ENCODE measurements around the gene PNKD. TPM values are rescaled to one million over a fixed set of nuclear protein-coding genes. Genes with fewer than 3 reads are reported as not detected.

Gene PNKD
- total RNA-seq, 1 experiment from 2014 or later, result 58.1 TPM

DNA sequence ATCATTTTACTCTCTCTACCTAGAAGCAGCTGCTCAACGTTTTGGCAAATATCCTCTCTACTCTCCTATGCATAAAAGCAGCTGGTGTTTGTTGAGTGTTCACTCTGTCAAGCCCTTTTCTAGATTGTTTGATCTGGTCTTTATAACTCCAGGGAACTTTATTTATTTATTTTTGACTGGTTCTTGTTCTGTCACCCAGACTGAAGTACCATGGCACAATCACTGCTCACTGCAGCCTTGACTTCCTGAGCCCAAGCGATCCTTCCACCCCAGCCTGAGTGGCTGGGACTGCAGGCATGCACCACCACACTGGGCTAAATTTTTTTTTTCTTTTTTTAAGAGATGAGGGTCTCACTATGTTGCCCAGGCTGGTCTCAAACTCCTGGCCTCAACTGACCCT, 99.0 kb downstream of the PNKD start:
- H2AFZ ChIP-seq (ENCODE audit: low read depth, low read length, poor library complexity, severe bottlenecking), result no peak overlapping the region
- no peak overlapping the region for H3K4me3 ChIP-seq (replicated peaks in 1 of 2; ENCODE audit: low read depth in 1 of 2, low read length in 2 of 2)
- no peak for TF ChIP-seq ZFX (IDR thresholded peaks at IDR 0.05)
- no peaks in the 10 kb centered on the region for H3K79me2 ChIP-seq (ENCODE audit: insufficient read depth, low read length)
- ChIA-PET RAD21 (ENCODE audit: low non-redundant PET in 1 of 2, low total read pairs in 2 of 2, uncharacterized antibody in 2 of 2, unreplicated experiment in 2 of 2) (no interaction called here), POLR2A (no interaction called here), CTCF (no interaction called here)
- ATAC-seq (no peak), DNase-seq (ENCODE audit: low read depth, low spot score) (no peak)
- peaks cover 0 to 15% of the 10 kb centered on the region in 2 experiments; a peak in 2 of 4 replicates for H3K4me1 ChIP-seq (ENCODE audit: control insufficient read depth in 1 of 2, insufficient read depth in 2 of 2, low read length in 2 of 2)
- H3K4me2 ChIP-seq (ENCODE audit: low read length), result no peak overlapping the region
- no peaks in the 10 kb centered on the region for H3K27me3 ChIP-seq (ENCODE audit: insufficient read depth, low read length)
- no peaks in the 10 kb centered on the region for H3K36me3 ChIP-seq (ENCODE audit: control insufficient read depth in 1 of 2, insufficient read depth in 2 of 2, low read length in 2 of 2)
- 0 out of 4 replicates have a peak, but pooled peaks cover 0 to 8% of the 10 kb centered on the region in 2 experiments for H3K9me3 ChIP-seq (ENCODE audit: control insufficient read depth in 1 of 2, insufficient read depth in 1 of 2, low read depth in 1 of 2, low read length in 2 of 2)
- intact Hi-C loops (cut with micrococcal nuclease), result no loop called here
- no peak overlapping the region for H3K27ac ChIP-seq (ENCODE audit: low read depth, low read length)
- H3K9ac ChIP-seq (ENCODE audit: low read length), result no peak overlapping the region
- no peaks in the 10 kb centered on the region for H4K20me1 ChIP-seq (ENCODE audit: insufficient read depth)
- no TSS peak for BruUV-seq (replicated peaks)
- no peaks in the 10 kb centered on the region for H3K9me2 ChIP-seq (ENCODE audit: insufficient read depth)

DNA sequence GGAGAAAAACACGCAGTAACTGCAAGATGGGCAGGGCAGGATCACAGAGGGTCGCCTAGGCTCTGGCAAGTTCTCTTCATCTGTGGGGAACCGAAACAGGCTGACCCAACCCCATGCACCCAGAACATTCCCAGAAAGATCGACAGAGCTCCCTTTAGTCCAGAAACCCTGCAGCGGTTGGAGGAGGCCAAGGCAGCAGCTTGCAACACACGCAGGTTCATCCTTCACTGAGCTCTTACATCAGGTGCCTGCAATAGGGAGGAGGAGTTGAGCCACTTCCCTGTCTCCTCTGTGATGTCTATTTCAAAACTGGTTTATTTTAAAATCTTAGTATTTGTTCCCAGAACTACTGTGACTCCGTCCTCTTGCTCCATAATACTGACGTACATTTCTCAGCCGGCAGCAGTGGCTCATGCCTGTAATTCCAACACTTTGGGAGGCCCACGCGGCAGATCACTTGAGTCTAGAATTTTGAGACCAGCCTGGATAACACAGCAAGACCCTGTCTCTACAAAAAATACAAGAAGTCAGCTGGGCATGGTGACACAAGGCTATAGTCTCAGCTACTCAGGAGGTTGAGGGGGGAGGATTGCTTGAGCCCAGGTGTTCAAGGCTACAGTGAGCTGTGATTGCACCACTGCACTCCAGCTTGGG, 100.2 kb downstream of the PNKD start:
- ChIA-PET CTCF (no interaction called here), RAD21 (ENCODE audit: low non-redundant PET in 1 of 2, low total read pairs in 2 of 2, uncharacterized antibody in 2 of 2, unreplicated experiment in 2 of 2) (no interaction called here), POLR2A (no interaction called here)
- Histone ChIP-seq H3K9ac (ENCODE audit: low read length) (no peak overlapping the region), H3K4me1 (ENCODE audit: control insufficient read depth in 1 of 2, insufficient read depth in 2 of 2, low read length in 2 of 2) (peaks cover 0 to 15% of the 10 kb centered on the region in 2 experiments; a peak in 2 of 4 replicates), H3K9me3 (ENCODE audit: control insufficient read depth in 1 of 2, insufficient read depth in 1 of 2, low read depth in 1 of 2, low read length in 2 of 2) (0 out of 4 replicates have a peak, but pooled peaks cover 0 to 8% of the 10 kb centered on the region in 2 experiments), H3K4me3 (replicated peaks in 1 of 2; ENCODE audit: low read depth in 1 of 2, low read length in 2 of 2) (no peak overlapping the region), H3K36me3 (ENCODE audit: control insufficient read depth in 1 of 2, insufficient read depth in 2 of 2, low read length in 2 of 2) (no peaks in the 10 kb centered on the region), H4K20me1 (ENCODE audit: insufficient read depth) (no peaks in the 10 kb centered on the region), H3K4me2 (ENCODE audit: low read length) (no peak overlapping the region), H3K9me2 (ENCODE audit: insufficient read depth) (no peaks in the 10 kb centered on the region), H3K27me3 (ENCODE audit: insufficient read depth, low read length) (no peaks in the 10 kb centered on the region), H2AFZ (ENCODE audit: low read depth, low read length, poor library complexity, severe bottlenecking) (no peak overlapping the region), H3K79me2 (ENCODE audit: insufficient read depth, low read length) (no peaks in the 10 kb centered on the region), H3K27ac (ENCODE audit: low read depth, low read length) (no peak overlapping the region)
- intact Hi-C loops (cut with micrococcal nuclease), result no loop called here
- BruUV-seq (replicated peaks), result no TSS peak
- ATAC-seq, result no peak
- no peak for DNase-seq (ENCODE audit: low read depth, low spot score)
- TF ChIP-seq ZFX (IDR thresholded peaks at IDR 0.05) (no peak), YY1 (IDR thresholded peaks at IDR 0.05; ENCODE audit: extremely low read depth, insufficient replicate concordance, low read depth, low read length) (no peak), SIN3A (IDR thresholded peaks at IDR 0.05; ENCODE audit: low read depth) (no peak), SP1 (IDR thresholded peaks at IDR 0.05; ENCODE audit: low read depth) (no peak), RAD21 (IDR thresholded peaks at IDR 0.05; ENCODE audit: low read depth) (no peak), FOSL1 (IDR thresholded peaks at IDR 0.05; ENCODE audit: low read depth) (no peak), JUND (IDR thresholded peaks at IDR 0.05) (no peak), EZH2 (IDR thresholded peaks at IDR 0.05) (no peak), CBX3 (IDR thresholded peaks at IDR 0.05; ENCODE audit: low read depth) (no peak), EZH2phosphoT487 (IDR thresholded peaks at IDR 0.05; ENCODE audit: borderline replicate concordance) (no peak), SRF (IDR thresholded peaks at IDR 0.05; ENCODE audit: low read depth) (no peak), EGR1 (IDR thresholded peaks at IDR 0.05; ENCODE audit: low read depth) (no peak), TCF7L2 (IDR thresholded peaks at IDR 0.05; ENCODE audit: borderline replicate concordance, extremely low read depth, insufficient read depth, insufficient read length) (no peak), POLR2A (IDR thresholded peaks at IDR 0.05; ENCODE audit: borderline replicate concordance, extremely low read depth, insufficient read depth, insufficient read length) (no peak), MAX (IDR thresholded peaks at IDR 0.05) (no peak), CEBPB (IDR thresholded peaks at IDR 0.05; ENCODE audit: low read depth) (no peak)
- TF ChIP-seq, protein P1, sequence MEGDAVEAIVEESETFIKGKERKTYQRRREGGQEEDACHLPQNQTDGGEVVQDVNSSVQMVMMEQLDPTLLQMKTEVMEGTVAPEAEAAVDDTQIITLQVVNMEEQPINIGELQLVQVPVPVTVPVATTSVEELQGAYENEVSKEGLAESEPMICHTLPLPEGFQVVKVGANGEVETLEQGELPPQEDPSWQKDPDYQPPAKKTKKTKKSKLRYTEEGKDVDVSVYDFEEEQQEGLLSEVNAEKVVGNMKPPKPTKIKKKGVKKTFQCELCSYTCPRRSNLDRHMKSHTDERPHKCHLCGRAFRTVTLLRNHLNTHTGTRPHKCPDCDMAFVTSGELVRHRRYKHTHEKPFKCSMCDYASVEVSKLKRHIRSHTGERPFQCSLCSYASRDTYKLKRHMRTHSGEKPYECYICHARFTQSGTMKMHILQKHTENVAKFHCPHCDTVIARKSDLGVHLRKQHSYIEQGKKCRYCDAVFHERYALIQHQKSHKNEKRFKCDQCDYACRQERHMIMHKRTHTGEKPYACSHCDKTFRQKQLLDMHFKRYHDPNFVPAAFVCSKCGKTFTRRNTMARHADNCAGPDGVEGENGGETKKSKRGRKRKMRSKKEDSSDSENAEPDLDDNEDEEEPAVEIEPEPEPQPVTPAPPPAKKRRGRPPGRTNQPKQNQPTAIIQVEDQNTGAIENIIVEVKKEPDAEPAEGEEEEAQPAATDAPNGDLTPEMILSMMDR (IDR thresholded peaks at IDR 0.05 in 2 of 3, conservative IDR thresholded peaks at IDR 0.05 in 1 of 3; ENCODE audit: borderline replicate concordance in 1 of 3, insufficient read depth in 1 of 3, low read depth in 2 of 3, low read length in 2 of 3), result no peak
- TF ChIP-seq, protein P2, sequence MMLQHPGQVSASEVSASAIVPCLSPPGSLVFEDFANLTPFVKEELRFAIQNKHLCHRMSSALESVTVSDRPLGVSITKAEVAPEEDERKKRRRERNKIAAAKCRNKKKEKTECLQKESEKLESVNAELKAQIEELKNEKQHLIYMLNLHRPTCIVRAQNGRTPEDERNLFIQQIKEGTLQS (IDR thresholded peaks at IDR 0.05), result no peak
